Stimulated activated CD4-positive, alpha-beta T cell treated with anti-CD3 and anti-CD28 coated beads, TNF-alpha, amount 100 ng/mL, for 24 hours (primary cell): ENCODE results near the gene GPLD1.
"Not testable (repeated sequence)": the region's sequence is repeated elsewhere in the genome, so short reads cannot be mapped to it uniquely, and the experiment has no call there.

Experiments used
- DNase-seq, 3 experiments: peaks; one replicate each; pipeline ENCODE4 v3.0.0-alpha.2; 2020; ENCODE audit warnings: low read depth in 3 of 3

Gene GPLD1

DNA sequence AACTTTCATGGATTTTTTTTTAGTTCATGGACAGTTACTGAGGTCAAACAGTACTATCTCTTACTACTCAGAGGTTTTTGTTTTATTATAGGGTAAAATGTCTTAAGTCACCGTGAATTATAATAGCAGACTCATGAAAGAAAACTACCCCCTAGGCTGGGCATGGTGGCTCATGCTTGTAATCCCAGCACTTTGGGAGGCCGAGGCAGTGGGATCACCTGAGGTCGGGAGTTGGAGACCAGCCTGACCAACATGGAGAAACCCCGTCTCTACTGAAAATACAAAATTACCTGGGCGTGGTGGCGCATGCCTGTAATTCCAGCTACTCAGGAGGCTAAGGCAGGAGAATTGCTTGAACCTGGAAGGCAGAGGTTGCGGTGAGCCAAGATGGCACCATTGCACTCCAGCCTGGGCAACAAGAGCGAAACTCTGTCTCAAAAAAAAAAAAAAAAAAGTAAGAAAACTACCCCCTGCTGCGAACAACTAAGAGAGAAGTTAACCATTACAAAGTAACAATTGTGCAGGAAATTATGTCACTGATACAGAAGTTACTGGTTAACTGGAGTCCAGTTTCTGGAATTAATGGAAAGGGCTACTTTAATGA lies 106.4 kb downstream of the GPLD1 start:
- DNase-seq, result not testable (repeated sequence)

DNA sequence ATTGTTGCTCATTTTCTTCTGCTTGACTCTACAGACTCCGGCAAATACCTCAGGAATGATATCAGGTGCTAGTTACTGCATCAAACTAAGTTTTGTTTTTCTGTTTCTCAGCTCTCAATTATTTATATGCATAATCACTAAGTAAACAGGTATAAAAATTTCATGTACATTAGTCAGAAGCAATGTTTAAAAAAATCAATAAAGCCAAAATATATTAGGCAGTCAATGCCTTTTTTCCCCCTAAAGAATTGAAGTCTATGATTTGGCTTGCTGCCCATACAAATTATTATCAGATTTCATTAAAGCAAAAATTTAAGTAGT lies 107.2 kb downstream of the GPLD1 start:
- DNase-seq, result no peak

DNA sequence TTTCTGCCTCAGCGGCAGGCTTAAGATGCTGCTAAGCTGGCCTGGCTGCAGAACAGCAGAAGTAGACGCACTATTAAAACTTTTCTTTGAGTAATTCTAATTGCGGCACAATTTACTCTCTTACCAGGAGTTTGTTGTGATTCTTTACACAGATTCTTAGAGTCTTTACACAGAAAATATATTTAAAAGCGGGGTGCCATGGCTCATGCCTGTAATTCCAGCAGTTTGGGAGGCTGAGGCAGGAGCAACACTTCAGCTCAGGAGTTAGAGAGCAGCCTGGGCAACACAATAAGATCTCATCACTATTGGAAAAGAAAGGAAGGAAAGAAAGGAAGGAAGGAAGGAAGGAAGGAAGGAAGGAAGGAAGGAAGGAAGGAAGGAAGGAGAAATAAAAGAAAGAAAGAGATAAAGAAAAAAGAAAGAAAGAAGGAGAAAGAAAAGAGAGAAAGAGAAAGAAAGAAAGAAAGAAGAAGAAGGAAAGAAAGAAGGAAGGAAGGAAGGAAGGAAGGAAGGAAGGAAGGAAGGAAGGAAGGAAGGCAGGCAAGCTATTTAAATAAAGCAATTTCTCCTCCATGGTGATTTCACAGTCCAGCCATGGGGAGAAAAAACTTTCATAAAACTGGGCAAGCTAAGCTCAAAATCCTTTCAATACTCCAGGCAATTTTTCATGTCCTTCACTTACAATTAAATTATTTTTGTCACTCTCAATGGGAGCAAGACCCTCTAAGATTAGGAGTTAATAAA lies 107.7 kb downstream of the GPLD1 start:
- DNase-seq, result no peak

- no peak for DNase-seq
These were observed 110.8 kb downstream of the GPLD1 start for GRCh38 chr6:24378473-24379097.
